ENCODE measurements around the gene TXN2.

The TXN2 gene

DNA sequence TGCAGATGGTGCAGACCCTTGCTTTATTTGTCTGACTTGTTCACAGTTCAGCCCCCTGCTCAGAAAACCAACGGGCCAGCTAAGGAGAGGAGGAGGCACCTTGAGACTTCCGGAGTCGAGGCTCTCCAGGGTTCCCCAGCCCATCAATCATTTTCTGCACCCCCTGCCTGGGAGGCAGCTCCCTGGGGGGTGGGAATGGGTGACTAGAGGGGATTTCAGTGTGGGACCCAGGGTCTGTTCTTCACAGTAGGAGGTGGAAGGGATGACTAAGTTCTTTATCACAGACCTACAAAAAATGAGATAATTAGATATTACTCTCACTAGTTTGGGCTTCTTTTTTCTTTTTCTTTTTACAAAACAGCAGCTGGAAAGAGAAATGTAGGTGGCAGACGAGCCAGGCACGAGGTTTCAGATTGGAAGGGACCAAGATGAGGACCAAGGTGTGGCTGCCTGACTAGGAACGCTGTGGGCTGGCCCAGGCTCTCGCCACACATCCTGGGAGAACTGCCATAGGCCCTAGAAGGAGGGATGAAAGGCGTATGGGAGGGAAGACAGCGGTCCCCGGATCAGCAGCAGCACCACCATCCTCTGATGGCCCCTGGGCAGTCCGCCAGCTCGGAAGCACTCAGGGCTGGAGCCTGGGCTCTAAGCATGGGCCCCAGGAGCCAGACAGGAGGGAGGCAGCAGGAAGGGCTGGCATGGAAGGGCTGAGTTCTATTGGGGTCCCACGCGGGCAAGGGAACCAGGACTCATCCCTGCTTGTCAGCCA is 14.2 kb downstream of the TXN2 start:
- Histone ChIP-seq H3K9me3 (ENCODE audit: control insufficient read depth, low read length) (no peaks in the 10 kb centered on the region), H3K4me1 (ENCODE audit: control insufficient read depth, insufficient read depth, low read length) (no peaks in the 10 kb centered on the region), H3K4me3 (ENCODE audit: insufficient read depth, low read depth, low read length) (no peak overlapping the region), H3K36me3 (ENCODE audit: control insufficient read depth, insufficient read depth, low read length) (no peaks in the 10 kb centered on the region), H3K27ac (ENCODE audit: insufficient read depth, low read depth, low read length, poor library complexity, severe bottlenecking) (no peak overlapping the region), H3K27me3 (ENCODE audit: control insufficient read depth, insufficient read depth, low read length, poor library complexity, severe bottlenecking) (no peaks in the 10 kb centered on the region)
- 93 to 94% methylated on average over 14 of the region's 14 CpGs for WGBS, 2 experiments

GRCh38 chr22:36466258-36466657 is 15.2 kb downstream of the TXN2 start:
- Histone ChIP-seq H3K27me3 (ENCODE audit: control insufficient read depth, insufficient read depth, low read length, poor library complexity, severe bottlenecking) (no peaks in the 10 kb centered on the region), H3K9me3 (ENCODE audit: control insufficient read depth, low read length) (no peaks in the 10 kb centered on the region), H3K4me3 (ENCODE audit: insufficient read depth, low read depth, low read length) (no peak overlapping the region), H3K36me3 (ENCODE audit: control insufficient read depth, insufficient read depth, low read length) (no peaks in the 10 kb centered on the region), H3K4me1 (ENCODE audit: control insufficient read depth, insufficient read depth, low read length) (no peaks in the 10 kb centered on the region), H3K27ac (ENCODE audit: insufficient read depth, low read depth, low read length, poor library complexity, severe bottlenecking) (no peak overlapping the region)
- WGBS, 2 experiments, result 95 to 96% methylated on average over 7 of the region's 7 CpGs

DNA sequence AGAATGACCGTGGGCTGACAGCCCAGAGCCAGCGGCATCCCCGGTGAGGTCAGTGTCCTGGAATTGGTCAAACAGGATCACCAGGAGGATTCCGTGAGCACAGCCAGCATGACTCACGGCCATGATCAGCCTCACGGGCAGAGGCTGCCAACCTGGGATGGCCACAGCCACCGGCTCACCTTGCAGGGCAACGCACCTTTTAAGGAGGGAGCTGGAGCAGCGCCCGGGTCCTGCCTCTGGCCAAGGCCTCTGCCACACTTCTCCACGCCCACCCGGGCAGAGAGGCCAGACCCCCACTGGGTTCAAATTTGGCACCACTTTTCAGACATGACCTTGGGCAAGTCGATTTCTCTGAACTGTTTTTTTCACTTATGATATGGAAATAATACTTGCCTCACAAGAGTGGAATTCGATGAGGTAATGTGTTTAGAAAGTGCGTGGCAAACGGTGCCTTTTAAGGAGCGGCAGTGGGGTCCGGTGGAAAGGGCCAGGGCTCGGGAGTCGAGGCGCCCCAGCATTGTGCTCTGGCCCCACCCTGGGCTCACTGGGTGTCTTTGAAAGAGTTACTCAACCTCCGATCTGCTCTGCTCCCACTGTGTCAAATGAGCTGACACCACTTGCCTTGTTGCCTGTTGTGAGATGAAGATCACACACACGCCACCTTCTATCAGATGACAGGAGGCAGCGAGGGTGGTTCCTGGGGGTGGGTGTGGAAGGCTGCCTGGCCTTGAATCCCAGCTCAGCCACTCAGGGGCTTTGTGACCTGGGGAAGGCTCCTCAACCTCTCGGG is 16.0 kb downstream of the TXN2 start:
- WGBS, 2 experiments, result 90 to 94% methylated on average over 25 of the region's 25 CpGs
- no peaks in the 10 kb centered on the region for H3K36me3 ChIP-seq (ENCODE audit: control insufficient read depth, insufficient read depth, low read length)
- no peaks in the 10 kb centered on the region for H3K27me3 ChIP-seq (ENCODE audit: control insufficient read depth, insufficient read depth, low read length, poor library complexity, severe bottlenecking)
- no peak overlapping the region for H3K4me3 ChIP-seq (ENCODE audit: insufficient read depth, low read depth, low read length)
- no peaks in the 10 kb centered on the region for H3K4me1 ChIP-seq (ENCODE audit: control insufficient read depth, insufficient read depth, low read length)
- H3K27ac ChIP-seq (ENCODE audit: insufficient read depth, low read depth, low read length, poor library complexity, severe bottlenecking), result no peak overlapping the region
- no peaks in the 10 kb centered on the region for H3K9me3 ChIP-seq (ENCODE audit: control insufficient read depth, low read length)

- no peak overlapping the region for H3K4me3 ChIP-seq (ENCODE audit: insufficient read depth, low read depth, low read length)
- peaks cover 1% of the 10 kb centered on the region for H3K4me1 ChIP-seq (ENCODE audit: control insufficient read depth, insufficient read depth, low read length)
- 92 to 94% methylated on average over 20 of the region's 20 CpGs for WGBS, 2 experiments
- H3K9me3 ChIP-seq (ENCODE audit: control insufficient read depth, low read length), result no peaks in the 10 kb centered on the region
- H3K27ac ChIP-seq (ENCODE audit: insufficient read depth, low read depth, low read length, poor library complexity, severe bottlenecking), result no peak overlapping the region
- H3K36me3 ChIP-seq (ENCODE audit: control insufficient read depth, insufficient read depth, low read length), result no peaks in the 10 kb centered on the region
- H3K27me3 ChIP-seq (ENCODE audit: control insufficient read depth, insufficient read depth, low read length, poor library complexity, severe bottlenecking), result no peaks in the 10 kb centered on the region
These were observed 16.7 kb downstream of the TXN2 start for GRCh38 chr22:36464715-36465231.

GRCh38 chr22:36463783-36464184 is 17.7 kb downstream of the TXN2 start:
- Histone ChIP-seq H3K27ac (ENCODE audit: insufficient read depth, low read depth, low read length, poor library complexity, severe bottlenecking) (no peak overlapping the region), H3K4me3 (ENCODE audit: insufficient read depth, low read depth, low read length) (no peak overlapping the region), H3K4me1 (ENCODE audit: control insufficient read depth, insufficient read depth, low read length) (peaks cover 5% of the 10 kb centered on the region), H3K27me3 (ENCODE audit: control insufficient read depth, insufficient read depth, low read length, poor library complexity, severe bottlenecking) (no peaks in the 10 kb centered on the region), H3K36me3 (ENCODE audit: control insufficient read depth, insufficient read depth, low read length) (no peaks in the 10 kb centered on the region), H3K9me3 (ENCODE audit: control insufficient read depth, low read length) (no peaks in the 10 kb centered on the region)
- 87 to 89% methylated on average over 17 of the region's 17 CpGs for WGBS, 2 experiments

GRCh38 chr22:36461665-36462649 is 19.5 kb downstream of the TXN2 start:
- Histone ChIP-seq H3K4me3 (ENCODE audit: insufficient read depth, low read depth, low read length) (no peak overlapping the region), H3K4me1 (ENCODE audit: control insufficient read depth, insufficient read depth, low read length) (peaks cover 5% of the 10 kb centered on the region), H3K36me3 (ENCODE audit: control insufficient read depth, insufficient read depth, low read length) (no peaks in the 10 kb centered on the region), H3K9me3 (ENCODE audit: control insufficient read depth, low read length) (no peaks in the 10 kb centered on the region), H3K27ac (ENCODE audit: insufficient read depth, low read depth, low read length, poor library complexity, severe bottlenecking) (no peak overlapping the region), H3K27me3 (ENCODE audit: control insufficient read depth, insufficient read depth, low read length, poor library complexity, severe bottlenecking) (no peaks in the 10 kb centered on the region)
- 85% methylated on average over 16 of the region's 16 CpGs for WGBS, 2 experiments

- Histone ChIP-seq H3K27ac (ENCODE audit: insufficient read depth, low read depth, low read length, poor library complexity, severe bottlenecking) (no peak overlapping the region), H3K9me3 (ENCODE audit: control insufficient read depth, low read length) (no peaks in the 10 kb centered on the region)
- 95% methylated on average over 8 of the region's 8 CpGs for WGBS, 2 experiments
These were observed 21.2 kb downstream of the TXN2 start for GRCh38 chr22:36460202-36460601.

DNA sequence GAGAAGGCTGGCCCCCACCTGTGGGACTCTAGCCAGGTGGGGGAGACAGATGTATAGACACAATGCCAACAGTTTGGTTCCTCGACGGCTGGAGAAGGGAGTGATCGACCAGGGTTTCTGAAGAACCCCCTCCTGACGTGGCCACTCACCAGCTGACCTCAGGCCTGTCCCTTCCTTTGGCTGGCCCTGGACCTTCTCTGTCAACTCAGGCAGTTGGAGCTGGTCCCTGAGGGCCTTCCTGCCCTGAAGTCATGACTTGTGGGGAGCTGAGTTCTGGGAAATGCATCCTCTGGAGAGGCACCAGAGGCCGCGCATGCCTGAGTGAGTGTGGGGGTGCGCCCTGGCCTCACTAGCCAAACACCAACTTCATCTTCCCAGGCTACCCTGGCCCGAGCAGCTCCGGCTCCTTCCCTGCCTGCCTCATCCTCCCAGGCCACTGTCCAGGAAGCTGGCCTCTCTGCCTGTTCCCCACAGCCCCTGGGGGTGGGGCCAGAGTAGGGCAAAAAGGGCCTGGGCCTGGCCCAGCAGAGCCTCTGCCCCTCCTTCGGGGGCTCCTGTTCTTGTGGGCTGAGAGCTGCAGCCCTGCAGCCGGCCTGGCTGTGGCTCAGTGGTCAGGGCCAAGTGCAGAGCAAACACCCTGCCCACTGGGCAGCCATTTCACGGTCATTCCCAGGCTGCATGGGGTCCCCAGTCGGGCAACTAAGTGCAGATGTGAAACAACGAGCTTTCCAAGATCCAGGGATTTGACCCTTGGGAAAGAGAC is 23.6 kb downstream of the TXN2 start:
- Histone ChIP-seq H3K4me3 (ENCODE audit: insufficient read depth, low read depth, low read length) (no peak overlapping the region), H3K9me3 (ENCODE audit: control insufficient read depth, low read length) (no peaks in the 10 kb centered on the region), H3K27ac (ENCODE audit: insufficient read depth, low read depth, low read length, poor library complexity, severe bottlenecking) (no peak overlapping the region), H3K4me1 (ENCODE audit: control insufficient read depth, insufficient read depth, low read length) (peaks cover 9% of the 10 kb centered on the region), H3K36me3 (ENCODE audit: control insufficient read depth, insufficient read depth, low read length) (no peaks in the 10 kb centered on the region), H3K27me3 (ENCODE audit: control insufficient read depth, insufficient read depth, low read length, poor library complexity, severe bottlenecking) (no peaks in the 10 kb centered on the region)
- WGBS, 2 experiments, result 89% methylated on average over 14 of the region's 14 CpGs

More at GRCh38 chr22:36460202-36460601, 21.2 kb downstream of the TXN2 start:
- H3K36me3 ChIP-seq (ENCODE audit: control insufficient read depth, insufficient read depth, low read length), result no peaks in the 10 kb centered on the region
- no peaks in the 10 kb centered on the region for H3K27me3 ChIP-seq (ENCODE audit: control insufficient read depth, insufficient read depth, low read length, poor library complexity, severe bottlenecking)
- peaks cover 9% of the 10 kb centered on the region for H3K4me1 ChIP-seq (ENCODE audit: control insufficient read depth, insufficient read depth, low read length)
- H3K4me3 ChIP-seq (ENCODE audit: insufficient read depth, low read depth, low read length), result no peak overlapping the region

DNA sequence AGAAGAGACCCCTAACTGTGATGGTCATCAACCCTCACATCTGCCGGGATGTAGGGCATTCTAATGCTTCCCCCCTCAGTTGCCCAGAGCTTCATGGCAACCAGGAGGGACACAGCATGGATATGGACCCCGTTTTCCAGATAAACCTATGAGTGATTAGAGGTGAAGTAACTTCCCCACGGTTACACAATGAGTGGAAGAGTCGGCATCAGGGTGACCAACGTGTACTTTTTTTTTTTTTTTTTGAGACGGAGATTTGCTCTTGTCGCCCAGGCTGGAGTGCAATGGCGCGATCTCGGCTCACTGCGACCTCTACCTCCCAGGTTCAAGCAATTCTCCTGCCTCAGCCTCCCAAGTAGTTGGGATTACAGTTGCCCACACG is 25.0 kb downstream of the TXN2 start:
- H3K4me1 ChIP-seq (ENCODE audit: control insufficient read depth, insufficient read depth, low read length), result peaks cover 9% of the 10 kb centered on the region
- no peaks in the 10 kb centered on the region for H3K27me3 ChIP-seq (ENCODE audit: control insufficient read depth, insufficient read depth, low read length, poor library complexity, severe bottlenecking)
- no peak overlapping the region for H3K4me3 ChIP-seq (ENCODE audit: insufficient read depth, low read depth, low read length)
- WGBS, 2 experiments, result 84 to 87% methylated on average over 12 of the region's 12 CpGs
- no peaks in the 10 kb centered on the region for H3K9me3 ChIP-seq (ENCODE audit: control insufficient read depth, low read length)
- no peak overlapping the region for H3K27ac ChIP-seq (ENCODE audit: insufficient read depth, low read depth, low read length, poor library complexity, severe bottlenecking)
- no peaks in the 10 kb centered on the region for H3K36me3 ChIP-seq (ENCODE audit: control insufficient read depth, insufficient read depth, low read length)
